ENCODE results near the gene SLC17A9.

DNA sequence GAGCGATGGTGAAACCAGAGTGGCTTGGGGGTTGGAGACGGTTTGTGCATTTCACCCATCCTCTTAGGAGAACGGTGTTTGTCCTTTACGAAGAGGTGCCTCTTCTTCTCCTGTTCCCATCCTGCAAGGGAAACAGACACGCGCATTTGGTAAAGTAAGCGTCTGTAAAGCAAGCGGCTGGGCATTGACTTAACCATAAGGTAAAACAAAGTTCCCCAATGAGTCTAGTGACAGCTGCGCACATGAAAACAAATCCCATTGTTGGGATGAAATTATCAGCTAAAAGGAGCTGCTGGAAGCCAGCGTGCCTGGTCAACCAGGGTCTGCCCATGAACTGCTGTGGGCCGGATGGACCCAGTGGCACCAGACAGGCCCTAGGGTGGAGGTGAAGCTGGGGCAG lies 48.4 kb downstream of the SLC17A9 start:
- TF ChIP-seq SUZ12 (IDR thresholded peaks at IDR 0.05; ENCODE audit: extremely low read depth, insufficient read depth, insufficient read length) (no peak), YY1 (IDR thresholded peaks at IDR 0.05; ENCODE audit: insufficient read depth, insufficient read length) (no peak), ZNF274 (IDR thresholded peaks at IDR 0.05; ENCODE audit: low read depth, low read length) (no peak)

Measured in NT2/D1 (cell line).